ENCODE results near the gene FGD3.
A peak's percentile ranks its signal among the peaks of the same experiment; 100 is the strongest.
"Not testable (repeated sequence)": the region's sequence is repeated elsewhere in the genome, so short reads cannot be mapped to it uniquely, and the experiment has no call there.

Gene FGD3, protein sequence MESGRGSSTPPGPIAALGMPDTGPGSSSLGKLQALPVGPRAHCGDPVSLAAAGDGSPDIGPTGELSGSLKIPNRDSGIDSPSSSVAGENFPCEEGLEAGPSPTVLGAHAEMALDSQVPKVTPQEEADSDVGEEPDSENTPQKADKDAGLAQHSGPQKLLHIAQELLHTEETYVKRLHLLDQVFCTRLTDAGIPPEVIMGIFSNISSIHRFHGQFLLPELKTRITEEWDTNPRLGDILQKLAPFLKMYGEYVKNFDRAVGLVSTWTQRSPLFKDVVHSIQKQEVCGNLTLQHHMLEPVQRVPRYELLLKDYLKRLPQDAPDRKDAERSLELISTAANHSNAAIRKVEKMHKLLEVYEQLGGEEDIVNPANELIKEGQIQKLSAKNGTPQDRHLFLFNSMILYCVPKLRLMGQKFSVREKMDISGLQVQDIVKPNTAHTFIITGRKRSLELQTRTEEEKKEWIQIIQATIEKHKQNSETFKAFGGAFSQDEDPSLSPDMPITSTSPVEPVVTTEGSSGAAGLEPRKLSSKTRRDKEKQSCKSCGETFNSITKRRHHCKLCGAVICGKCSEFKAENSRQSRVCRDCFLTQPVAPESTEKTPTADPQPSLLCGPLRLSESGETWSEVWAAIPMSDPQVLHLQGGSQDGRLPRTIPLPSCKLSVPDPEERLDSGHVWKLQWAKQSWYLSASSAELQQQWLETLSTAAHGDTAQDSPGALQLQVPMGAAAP

GRCh38 chr9:92947268-92948037 is at the start of gene FGD3:
Gene FGD3, plus strand, starts transcription at chr9:92947523. Its CDS starts 28,734 bp downstream, at chr9:92976257.
- DNase-seq: no peak

DNA sequence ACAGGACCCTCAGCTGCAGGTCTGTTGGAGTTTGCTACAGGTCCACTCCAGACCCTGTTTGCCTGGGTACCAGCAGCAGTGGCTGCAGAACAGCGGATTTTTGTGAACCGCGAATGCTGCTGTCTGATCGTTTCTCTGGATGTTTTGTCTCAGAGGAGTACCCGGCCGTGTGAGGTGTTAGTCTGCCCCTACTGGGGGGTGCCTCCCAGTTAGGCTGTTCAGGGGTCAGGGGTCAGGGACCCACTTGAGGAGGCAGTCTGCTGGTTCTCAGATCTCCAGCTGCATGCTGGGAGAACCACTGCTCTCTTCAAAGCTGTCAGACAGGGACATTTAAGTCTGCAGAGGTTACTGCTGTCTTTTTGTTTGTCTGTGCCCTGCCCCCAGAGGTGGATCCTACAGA is 42.2 kb upstream of the FGD3 start:
- DNase-seq: not testable (repeated sequence)

- DNase-seq: peak; percentile 13
These were observed 35.5 kb upstream of the FGD3 start for GRCh38 chr9:92911511-92912475.

DNA sequence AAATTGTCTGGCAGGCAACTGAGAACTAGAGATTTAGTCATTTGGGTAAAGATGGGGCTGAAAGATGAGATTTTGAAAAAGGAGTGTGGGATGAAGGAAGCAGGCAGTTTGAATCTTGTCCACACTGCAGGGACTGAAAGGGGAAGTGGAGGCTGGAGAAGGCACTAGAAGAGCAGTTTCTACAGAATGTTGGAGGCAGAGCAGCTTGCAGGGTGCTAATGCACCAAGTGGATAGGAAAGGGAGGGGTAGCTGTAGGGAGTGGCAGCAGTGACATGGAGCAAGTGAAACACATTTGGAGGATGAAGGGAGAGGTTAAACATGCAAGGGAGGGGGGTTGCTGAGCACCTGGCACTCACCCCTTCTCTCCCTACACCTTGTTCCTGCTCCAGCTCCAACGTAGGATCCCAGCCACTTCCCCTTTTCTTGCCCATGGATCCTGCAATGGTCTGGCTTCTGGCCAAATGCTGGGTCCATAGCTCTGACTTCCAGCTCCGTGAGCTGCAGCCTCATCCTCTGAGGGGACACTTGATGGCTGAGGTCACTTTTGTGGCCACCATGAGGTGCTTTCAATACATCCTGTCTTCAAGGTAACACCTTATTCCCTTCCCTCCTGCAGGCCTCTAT is 30.0 kb upstream of the FGD3 start:
- peak; percentile 38 for DNase-seq

GRCh38 chr9:92920437-92920836 is 26.9 kb upstream of the FGD3 start:
- DNase-seq: no peak

DNA sequence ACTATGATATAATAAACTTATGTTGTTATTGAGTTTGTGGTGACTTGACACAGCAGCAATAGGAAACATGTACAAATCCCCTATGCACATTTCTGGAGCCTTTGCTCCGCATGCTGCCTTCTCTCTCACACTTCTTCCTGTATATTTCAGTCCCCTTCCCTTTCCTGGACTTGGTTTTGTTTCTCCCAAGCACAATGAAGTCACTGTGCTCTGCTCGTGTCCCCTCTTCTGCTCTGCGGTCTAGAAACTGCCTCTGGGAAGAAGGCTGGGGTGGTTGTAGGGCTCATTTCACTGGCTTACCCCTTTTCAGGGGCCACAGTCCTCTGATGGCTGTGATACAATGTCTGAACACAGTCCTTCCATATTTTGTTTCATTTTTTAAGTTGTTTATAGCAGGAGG is 15.7 kb upstream of the FGD3 start:
- DNase-seq: peak; percentile 28

DNA sequence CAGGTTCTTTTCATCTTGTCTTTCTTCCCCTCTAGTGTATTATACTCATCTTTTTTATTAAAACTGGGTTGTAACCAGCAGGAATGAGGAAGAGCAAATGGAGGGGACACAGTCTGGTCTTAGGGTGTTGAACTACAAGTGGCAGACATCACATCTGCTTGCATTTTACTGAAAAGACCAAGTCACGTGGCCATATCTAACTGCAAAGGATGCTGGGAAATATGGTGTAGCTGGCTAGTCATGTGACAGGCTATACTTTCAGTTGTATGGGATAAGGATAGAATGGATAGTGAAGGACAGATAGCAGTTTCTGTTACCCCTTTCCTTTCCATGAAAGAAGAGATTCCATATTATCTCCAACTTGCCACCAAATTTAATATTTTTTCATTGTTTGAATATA is 13.0 kb upstream of the FGD3 start:
- no peak for DNase-seq

GRCh38 chr9:92938025-92938424 is 9.3 kb upstream of the FGD3 start:
- no peak for DNase-seq

- DNase-seq: no peak
These were observed 5.5 kb upstream of the FGD3 start for GRCh38 chr9:92941861-92942260.

GRCh38 chr9:92942688-92943616 is 4.4 kb upstream of the FGD3 start:
- DNase-seq: no peak

- no peak for DNase-seq
These were observed 2.4 kb upstream of the FGD3 start for GRCh38 chr9:92944921-92945320.

DNA sequence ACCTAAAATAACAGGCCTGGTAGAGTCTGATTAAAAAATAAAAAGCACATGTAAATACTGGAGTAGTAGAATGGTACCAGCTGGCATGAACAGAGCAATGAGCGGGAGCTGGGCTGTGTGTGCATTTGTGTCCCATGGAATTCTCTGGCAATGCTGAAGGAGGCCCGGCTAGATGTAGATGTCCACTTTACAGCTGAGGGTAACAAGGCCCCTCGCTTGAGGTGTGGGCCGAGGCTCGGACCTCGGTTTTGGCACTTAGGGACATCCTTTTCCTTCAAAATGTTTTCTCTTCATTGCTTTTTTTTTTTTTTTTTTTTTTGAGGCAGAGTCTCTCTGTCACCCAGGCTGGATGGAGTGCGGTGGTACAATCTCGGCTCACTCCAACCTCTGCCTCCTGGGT is 1.5 kb upstream of the FGD3 start:
- no peak for DNase-seq

DNA sequence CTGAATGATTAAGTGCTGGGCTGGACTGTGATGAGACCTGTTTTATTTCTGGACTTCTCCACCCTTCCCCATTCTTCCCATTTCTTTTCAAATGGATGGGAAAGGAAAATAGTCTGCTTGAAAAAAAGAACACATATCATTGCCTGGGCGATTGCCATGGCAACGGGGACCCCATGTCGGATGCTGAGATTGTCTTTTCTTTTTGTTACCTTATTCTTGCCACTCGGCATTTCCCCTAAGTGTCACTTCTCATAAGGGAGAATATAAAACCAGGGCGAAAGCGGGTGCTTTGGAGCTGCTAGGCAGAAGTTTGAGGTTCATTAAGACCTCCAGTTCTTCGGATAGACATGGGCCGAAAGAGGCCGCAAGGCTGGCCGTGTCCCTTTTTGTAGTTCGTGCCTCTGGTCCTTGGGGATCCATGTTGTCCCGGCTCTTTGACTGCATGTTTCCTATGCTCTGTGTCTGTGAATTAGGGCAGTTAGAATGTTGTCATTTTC is 763 bp downstream of the FGD3 start:
- DNase-seq: no peak

DNA sequence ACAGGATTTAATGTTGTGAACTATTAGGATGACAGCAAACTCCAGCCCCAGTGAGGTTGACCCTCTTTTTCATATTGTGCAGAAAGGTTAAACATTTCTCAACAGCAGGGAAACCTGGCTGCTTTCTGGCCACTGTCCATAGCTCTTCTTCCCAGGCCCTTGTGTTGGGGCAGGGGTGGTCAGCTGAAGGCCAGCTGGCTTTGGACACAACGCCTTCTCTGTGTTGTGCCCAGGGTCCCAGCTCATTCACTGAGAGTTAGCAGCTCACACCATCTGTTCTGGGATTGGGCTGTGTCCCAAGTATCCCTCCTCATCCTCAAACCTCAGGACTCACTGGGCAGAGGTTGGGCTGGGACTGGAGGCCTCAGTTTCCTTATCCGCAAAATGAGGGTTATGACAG is 1.3 kb downstream of the FGD3 start:
- DNase-seq: no peak

- DNase-seq: no peak
These were observed 2.1 kb downstream of the FGD3 start for GRCh38 chr9:92949266-92949982.

- no peak for DNase-seq
These were observed 3.1 kb downstream of the FGD3 start for GRCh38 chr9:92950359-92950955.

GRCh38 chr9:92952906-92953610 is 5.7 kb downstream of the FGD3 start:
- no peak for DNase-seq

GRCh38 chr9:92954049-92954861 is 6.9 kb downstream of the FGD3 start:
- peak; percentile 42 for DNase-seq
